ENCODE measurements around the gene TPGS2. TPM values are rescaled to one million over a fixed set of nuclear protein-coding genes. Genes with fewer than 3 reads are reported as not detected.
A peak's percentile ranks its signal among the peaks of the same experiment; 100 is the strongest.

TPGS2 gene
- total RNA-seq, 1 experiment from 2014 or later: 62.6 TPM

DNA sequence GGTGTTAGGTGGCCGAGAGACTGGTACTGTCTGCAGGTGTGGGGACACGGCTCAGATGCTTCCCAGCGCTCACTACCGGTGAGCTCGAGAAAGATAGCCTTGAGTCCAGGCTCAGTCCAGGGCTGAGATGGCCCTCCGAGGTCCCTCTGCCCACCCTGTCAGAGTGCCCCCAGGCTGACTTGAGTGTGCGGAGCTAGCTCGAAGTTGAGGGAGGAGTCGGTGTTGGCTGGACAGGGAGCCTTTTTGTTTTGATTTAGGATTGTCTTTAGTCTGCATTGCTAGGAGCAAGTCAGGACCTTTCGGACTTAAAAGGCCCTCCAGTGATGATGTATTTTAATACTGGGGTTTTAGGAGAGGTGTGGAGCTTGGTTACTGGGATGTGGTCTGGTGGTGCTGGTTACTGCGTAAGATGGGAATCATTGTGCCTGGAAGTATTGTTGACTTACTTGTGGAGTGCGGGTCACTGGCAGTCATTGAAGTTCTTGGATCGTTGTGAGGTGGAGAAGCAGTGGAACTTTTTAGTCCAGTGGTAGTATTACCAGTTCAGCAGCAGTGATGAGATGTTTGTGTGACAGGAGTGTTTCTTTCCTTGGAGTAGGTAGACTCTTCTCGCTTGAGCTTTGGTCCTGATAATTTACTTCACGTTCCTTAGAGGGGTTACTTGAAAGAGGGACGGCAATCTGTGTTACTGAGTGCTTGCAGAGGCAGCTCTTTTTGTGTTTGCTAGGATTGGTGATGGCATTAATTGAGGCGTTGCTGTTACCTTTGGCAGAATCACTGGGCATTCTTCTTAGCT is 758 bp upstream of the TPGS2 start:
- no peak for DNase-seq
- BruUV-seq (replicated peaks): TSS peak; percentile 44
- Histone ChIP-seq H3K79me2 (ENCODE audit: low read depth) (peaks cover 13% of the 10 kb centered on the region), H3K27me3 (ENCODE audit: insufficient read depth, low read depth) (no peaks in the 10 kb centered on the region), H3K9me3 (ENCODE audit: insufficient read depth, low read depth) (no peaks in the 10 kb centered on the region), H3K27ac (peak overlapping the region; percentile 71), H4K20me1 (ENCODE audit: insufficient read depth) (no peaks in the 10 kb centered on the region), H3K36me3 (ENCODE audit: low read depth) (no peaks in the 10 kb centered on the region), H3K9me2 (ENCODE audit: insufficient read depth) (no peaks in the 10 kb centered on the region), H3K4me2 (peak overlapping the region; percentile 96), H3K4me3 (peak overlapping the region; percentile 74), H3K4me1 (replicated peaks; ENCODE audit: insufficient read depth) (peaks cover 19% of the 10 kb centered on the region), H3F3A (ENCODE audit: insufficient read depth, low read depth) (peaks cover 10% of the 10 kb centered on the region; the same call in 1 of the 2 replicates), H2AFZ (peak overlapping the region; percentile 96)
- ChIA-PET POLR2A (ENCODE audit: unreplicated experiment) (no interaction called here), CTCF (interaction anchor here (0.6 kb wide), 1 partner anchor 207 kb away, joined by 3 read pairs; no protein-coding TSS in a partner anchor)
- TF ChIP-seq, protein P1, sequence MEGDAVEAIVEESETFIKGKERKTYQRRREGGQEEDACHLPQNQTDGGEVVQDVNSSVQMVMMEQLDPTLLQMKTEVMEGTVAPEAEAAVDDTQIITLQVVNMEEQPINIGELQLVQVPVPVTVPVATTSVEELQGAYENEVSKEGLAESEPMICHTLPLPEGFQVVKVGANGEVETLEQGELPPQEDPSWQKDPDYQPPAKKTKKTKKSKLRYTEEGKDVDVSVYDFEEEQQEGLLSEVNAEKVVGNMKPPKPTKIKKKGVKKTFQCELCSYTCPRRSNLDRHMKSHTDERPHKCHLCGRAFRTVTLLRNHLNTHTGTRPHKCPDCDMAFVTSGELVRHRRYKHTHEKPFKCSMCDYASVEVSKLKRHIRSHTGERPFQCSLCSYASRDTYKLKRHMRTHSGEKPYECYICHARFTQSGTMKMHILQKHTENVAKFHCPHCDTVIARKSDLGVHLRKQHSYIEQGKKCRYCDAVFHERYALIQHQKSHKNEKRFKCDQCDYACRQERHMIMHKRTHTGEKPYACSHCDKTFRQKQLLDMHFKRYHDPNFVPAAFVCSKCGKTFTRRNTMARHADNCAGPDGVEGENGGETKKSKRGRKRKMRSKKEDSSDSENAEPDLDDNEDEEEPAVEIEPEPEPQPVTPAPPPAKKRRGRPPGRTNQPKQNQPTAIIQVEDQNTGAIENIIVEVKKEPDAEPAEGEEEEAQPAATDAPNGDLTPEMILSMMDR (conservative IDR thresholded peaks at IDR 0.05): no peak
- no peak for TF ChIP-seq EZH2 (IDR thresholded peaks at IDR 0.05; ENCODE audit: low read depth)
- intact Hi-C loops (cut with micrococcal nuclease; ENCODE audit: unreplicated experiment): loop anchor here (1.0 kb wide), 1 partner anchor 20 kb away; no protein-coding TSS in a partner anchor

DNA sequence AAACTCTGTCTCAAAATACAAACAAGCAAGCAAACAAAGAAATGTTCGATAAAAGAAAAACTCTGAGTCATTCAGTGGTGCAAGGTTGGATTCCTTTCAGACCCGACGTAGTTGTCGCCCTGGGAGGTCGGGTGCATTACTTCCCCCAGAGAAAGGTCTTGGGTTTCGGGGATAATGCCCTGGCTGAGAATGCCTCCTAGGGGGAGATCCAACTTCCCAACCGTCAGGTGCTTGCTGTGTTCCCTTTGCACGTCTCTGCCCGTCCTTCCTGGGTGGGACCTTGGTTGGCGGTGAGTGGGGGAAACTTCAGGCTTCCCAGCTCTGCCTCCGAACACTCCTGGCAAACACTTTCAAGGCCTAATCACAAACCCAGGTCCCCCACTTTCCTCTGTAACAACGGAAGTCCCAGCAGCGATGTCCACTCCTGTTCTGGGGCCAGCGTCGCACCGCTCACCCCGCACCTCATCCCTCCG is 609 bp downstream of the TPGS2 start:
- ChIA-PET CTCF (interaction anchor here (0.7 kb wide), 1 partner anchor 15 kb away, joined by 3 read pairs; no protein-coding TSS in a partner anchor), POLR2A (ENCODE audit: unreplicated experiment) (interaction anchor here (0.6 kb wide), 2 partner anchors 320 to 425 kb away, joined by 6 to 7 read pairs; no protein-coding TSS in a partner anchor)
- peak overlapping the region; percentile 96 for H2AFZ ChIP-seq
- H3K4me2 ChIP-seq: peak overlapping the region; percentile 96
- no TSS peak for BruUV-seq (replicated peaks)
- no peaks in the 10 kb centered on the region for H4K20me1 ChIP-seq (ENCODE audit: insufficient read depth)
- H3K79me2 ChIP-seq (ENCODE audit: low read depth): peaks cover 13% of the 10 kb centered on the region
- no peaks in the 10 kb centered on the region for H3K36me3 ChIP-seq (ENCODE audit: low read depth)
- H3K4me1 ChIP-seq (replicated peaks; ENCODE audit: insufficient read depth): peaks cover 19% of the 10 kb centered on the region
- DNase-seq: peak; percentile 21 to 59
- H3F3A ChIP-seq (ENCODE audit: insufficient read depth, low read depth): peaks cover 10% of the 10 kb centered on the region; the same call in 1 of the 2 replicates
- no peaks in the 10 kb centered on the region for H3K27me3 ChIP-seq (ENCODE audit: insufficient read depth, low read depth)
- TF ChIP-seq, protein P1 (conservative IDR thresholded peaks at IDR 0.05): no peak
- TF ChIP-seq EZH2 (IDR thresholded peaks at IDR 0.05; ENCODE audit: low read depth): no peak
- peak overlapping the region; percentile 71 for H3K27ac ChIP-seq
- H3K9me3 ChIP-seq (ENCODE audit: insufficient read depth, low read depth): no peaks in the 10 kb centered on the region
- peak overlapping the region; percentile 74 for H3K4me3 ChIP-seq
- H3K9me2 ChIP-seq (ENCODE audit: insufficient read depth): no peaks in the 10 kb centered on the region
- intact Hi-C loops (cut with micrococcal nuclease; ENCODE audit: unreplicated experiment): no loop called here

DNA sequence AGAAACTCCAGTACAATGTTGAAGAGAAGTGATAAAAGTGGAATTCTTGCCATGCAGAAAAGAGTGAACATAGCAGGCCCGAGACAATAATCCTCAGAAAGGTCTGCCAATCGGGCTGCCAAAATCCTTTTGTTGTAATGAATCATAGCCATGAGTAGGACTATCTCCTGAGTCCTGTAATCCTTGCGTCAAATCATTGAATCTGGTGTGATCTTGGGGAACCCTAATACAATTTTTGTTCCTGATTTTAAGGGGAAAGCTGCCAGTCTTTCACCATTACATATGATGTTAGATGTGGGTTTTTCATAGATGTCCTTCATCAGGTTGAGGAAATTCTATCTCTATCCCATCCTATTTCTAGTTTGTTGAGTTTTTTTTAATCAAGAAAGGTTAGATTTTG is 2.2 kb downstream of the TPGS2 start:
- no peaks in the 10 kb centered on the region for H3K36me3 ChIP-seq (ENCODE audit: low read depth)
- H3K4me1 ChIP-seq (replicated peaks; ENCODE audit: insufficient read depth): peaks cover 18% of the 10 kb centered on the region
- no peaks in the 10 kb centered on the region for H4K20me1 ChIP-seq (ENCODE audit: insufficient read depth)
- ChIA-PET CTCF (no interaction called here), POLR2A (ENCODE audit: unreplicated experiment) (interaction anchor here (0.6 kb wide), 1 partner anchor 407 kb away, joined by 4 read pairs; no protein-coding TSS in a partner anchor)
- H3K4me3 ChIP-seq: no peak overlapping the region
- BruUV-seq (replicated peaks): no TSS peak
- no peaks in the 10 kb centered on the region for H3K9me2 ChIP-seq (ENCODE audit: insufficient read depth)
- H3K9me3 ChIP-seq (ENCODE audit: insufficient read depth, low read depth): no peaks in the 10 kb centered on the region
- intact Hi-C loops (cut with micrococcal nuclease; ENCODE audit: unreplicated experiment): no loop called here
- no peak overlapping the region for H3K4me2 ChIP-seq
- H3F3A ChIP-seq (ENCODE audit: insufficient read depth, low read depth): peaks cover 10% of the 10 kb centered on the region; the same call in 1 of the 2 replicates
- H3K79me2 ChIP-seq (ENCODE audit: low read depth): peaks cover 13% of the 10 kb centered on the region
- H3K27me3 ChIP-seq (ENCODE audit: insufficient read depth, low read depth): no peaks in the 10 kb centered on the region
- no peak overlapping the region for H2AFZ ChIP-seq
- no peak for DNase-seq
- no peak overlapping the region for H3K27ac ChIP-seq
- TF ChIP-seq, protein P1 (conservative IDR thresholded peaks at IDR 0.05): no peak
- no peak for TF ChIP-seq EZH2 (IDR thresholded peaks at IDR 0.05; ENCODE audit: low read depth)

Data from PC-9 (cell line).